Activated CD8-positive, alpha-beta T cell treated with anti-CD3 and anti-CD28 coated beads for 36 hours (primary cell): ENCODE measurements around the gene LRRK1. TPM values are rescaled to one million over a fixed set of nuclear protein-coding genes. Genes with fewer than 3 reads are reported as not detected.

Source experiments
- ATAC-seq: fragments of 200-7000 bp; cut with Tn5 transposase; one replicate; pipeline ENCODE4 v1.10.0; 2021; ENCODE audit warnings: mild to moderate bottlenecking, moderate library complexity
- CTCF ChIA-PET: fragments of 350-600 bp; sonication (Branson Sonifier 250); formaldehyde crosslinking; loops from one replicate; lab custom pipeline; 2021; ENCODE audit warnings: antibody characterized with exemption; lab: Charles Lee
- POLR2A ChIA-PET: fragments of 350-600 bp; sonication (Branson Sonifier 250); formaldehyde crosslinking; loops from one replicate; lab custom pipeline; 2021; ENCODE audit warnings: antibody characterized with exemption; lab: Charles Lee
- DNase-seq: peaks from one replicate; pipeline ENCODE4 v3.0.0-alpha.2; 2020
- H3K27ac Mint-ChIP-seq: one replicate; pipeline ENCODE4 v1.8.0; 2021; ENCODE audit warnings: mild to moderate bottlenecking, mixed read lengths
- H3K27me3 Mint-ChIP-seq: one replicate; pipeline ENCODE4 v1.8.0; 2021; ENCODE audit warnings: mixed read lengths
- H3K36me3 Mint-ChIP-seq: one replicate; pipeline ENCODE4 v1.8.0; 2021; ENCODE audit warnings: low read depth, mixed read lengths
- H3K4me1 Mint-ChIP-seq: one replicate; pipeline ENCODE4 v1.8.0; 2021; ENCODE audit warnings: low read depth, mixed read lengths
- H3K4me3 Mint-ChIP-seq: one replicate; pipeline ENCODE4 v1.8.0; 2021; ENCODE audit warnings: mild to moderate bottlenecking, moderate library complexity, mixed read lengths
- H3K9me3 Mint-ChIP-seq: one replicate; pipeline ENCODE4 v1.8.0; 2021; ENCODE audit warnings: mixed read lengths
- CTCF ChIP-seq: fragments of 200-600 bp; IDR thresholded peaks from one replicate; pipeline ENCODE4 v1.8.0; 2022; ENCODE audit warnings: antibody characterized with exemption, mild to moderate bottlenecking
- intact Hi-C: fragments of 100-400 bp; cut with micrococcal nuclease; formaldehyde crosslinking; loops from one replicate; pipeline ENCODE4 v1.10.0; 2022
- total RNA-seq, 2 experiments: library from RNA; stranded (reverse); gene quantifications; one replicate each; pipeline ENCODE4 v1.2.3, GENCODE V29; 2021

LRRK1 gene
- total RNA-seq, 2 experiments from 2014 or later: 0.50 to 0.83 TPM

- CTCF ChIA-PET: no interaction called here
- Mint-ChIP-seq H3K4me3 (no peak overlapping the region), H3K9me3 (peaks cover 5% of the 10 kb centered on the region), H3K36me3 (no peaks in the 10 kb centered on the region), H3K27ac (no peak overlapping the region), H3K4me1 (no peaks in the 10 kb centered on the region), H3K27me3 (peaks cover 11% of the 10 kb centered on the region)
- ATAC-seq (no peak), DNase-seq (no peak)
- POLR2A ChIA-PET: no interaction called here
- intact Hi-C loops: no loop called here
- no peak for TF ChIP-seq CTCF
Measured at GRCh38 chr15:100980410-100981046, 61.4 kb downstream of the LRRK1 start.

GRCh38 chr15:100981086-100981485 is 61.9 kb downstream of the LRRK1 start:
- no peak for DNase-seq
- no peak for TF ChIP-seq CTCF
- no peak overlapping the region for H3K4me3 Mint-ChIP-seq
- H3K27me3 Mint-ChIP-seq: peaks cover 8% of the 10 kb centered on the region
- ChIA-PET POLR2A (no interaction called here), CTCF (interaction anchor here (5.8 kb wide), 1 partner anchor 27 kb away, joined by 30 read pairs; no protein-coding TSS in a partner anchor)
- H3K36me3 Mint-ChIP-seq: no peaks in the 10 kb centered on the region
- peaks cover 5% of the 10 kb centered on the region for H3K9me3 Mint-ChIP-seq
- no peak for ATAC-seq
- no peak overlapping the region for H3K27ac Mint-ChIP-seq
- intact Hi-C loops: no loop called here
- H3K4me1 Mint-ChIP-seq: no peaks in the 10 kb centered on the region

- no peak for ATAC-seq
- Mint-ChIP-seq H3K27ac (no peak overlapping the region), H3K27me3 (peaks cover 6% of the 10 kb centered on the region), H3K4me3 (no peak overlapping the region), H3K4me1 (no peaks in the 10 kb centered on the region), H3K9me3 (peaks cover 5% of the 10 kb centered on the region), H3K36me3 (no peaks in the 10 kb centered on the region)
- ChIA-PET CTCF (interaction anchor here (0.7 to 5.8 kb wide), 5 partner anchors 25 to 210 kb away, joined by 3 to 30 read pairs (median 3); no protein-coding TSS in a partner anchor), POLR2A (interaction anchor here (0.7 to 1.6 kb wide), 2 partner anchors 29 to 65 kb away, joined by 3 read pairs; no protein-coding TSS in a partner anchor)
- DNase-seq: no peak
- TF ChIP-seq CTCF: no peak
- intact Hi-C loops: no loop called here
Measured at GRCh38 chr15:100983221-100983620, 64.1 kb downstream of the LRRK1 start.

GRCh38 chr15:100985401-100985800 is 66.2 kb downstream of the LRRK1 start:
- intact Hi-C loops: no loop called here
- no peak for DNase-seq
- TF ChIP-seq CTCF: no peak
- POLR2A ChIA-PET: no interaction called here
- Mint-ChIP-seq H3K4me1 (no peaks in the 10 kb centered on the region), H3K4me3 (no peak overlapping the region), H3K27ac (no peak overlapping the region), H3K27me3 (peaks cover 7% of the 10 kb centered on the region), H3K9me3 (peaks cover under 1% of the 10 kb centered on the region), H3K36me3 (no peaks in the 10 kb centered on the region)
- no peak for ATAC-seq
- CTCF ChIA-PET: interaction anchor here (1.5 to 5.8 kb wide), 3 partner anchors 14 to 68 kb away, joined by 4 to 30 read pairs (median 6); no protein-coding TSS in a partner anchor

- intact Hi-C loops: no loop called here
- no peak for ATAC-seq
- CTCF ChIA-PET: interaction anchor here (2.0 to 5.8 kb wide), 2 partner anchors 22 to 69 kb away, joined by 6 to 30 read pairs; no protein-coding TSS in a partner anchor
Measured at GRCh38 chr15:100986158-100986896, 67.2 kb downstream of the LRRK1 start.

More at GRCh38 chr15:100986158-100986896, 67.2 kb downstream of the LRRK1 start:
- Mint-ChIP-seq H3K27ac (no peak overlapping the region), H3K27me3 (peaks cover 7% of the 10 kb centered on the region), H3K4me1 (no peaks in the 10 kb centered on the region), H3K4me3 (no peak overlapping the region), H3K9me3 (no peaks in the 10 kb centered on the region), H3K36me3 (no peaks in the 10 kb centered on the region)
- no peak for DNase-seq
- POLR2A ChIA-PET: no interaction called here
- no peak for TF ChIP-seq CTCF
